GM21723 (cell line): ENCODE results near the gene ZNF446.
"Not testable (repeated sequence)": the region's sequence is repeated elsewhere in the genome, so short reads cannot be mapped to it uniquely, and the experiment has no call there.

Experiments
- ATAC-seq: cut with Tn5 transposase; IDR thresholded peaks from one replicate; pipeline ENCODE4 v1.9.1; 2021; ENCODE audit warnings: mild to moderate bottlenecking, moderate library complexity; ENCODE audit not compliant: unreplicated experiment

Gene ZNF446

GRCh38 chr19:58499021-58499927, 23.1 kb downstream of the ZNF446 start:
- ATAC-seq = peak; percentile 88

- no peak for ATAC-seq
These were observed 24.1 kb downstream of the ZNF446 start for GRCh38 chr19:58500242-58500641.

- not testable (repeated sequence) for ATAC-seq
These were observed 31.6 kb downstream of the ZNF446 start for GRCh38 chr19:58507602-58508223.

- ATAC-seq = no peak
These were observed 33.6 kb downstream of the ZNF446 start for GRCh38 chr19:58509731-58510083.

GRCh38 chr19:58510084-58510862, 34.1 kb downstream of the ZNF446 start:
- ATAC-seq = no peak

GRCh38 chr19:58511353-58512208, 35.4 kb downstream of the ZNF446 start, which contains the start of gene SLC27A5:
SLC27A5 (minus strand) TSS chr19:58511992; CDS start chr19:58511955, 37 bp downstream.
- no peak for ATAC-seq

- ATAC-seq = no peak
These were observed 37.1 kb downstream of the ZNF446 start for GRCh38 chr19:58513213-58513693.

- ATAC-seq = peak; percentile 64
These were observed 37.8 kb downstream of the ZNF446 start for GRCh38 chr19:58513694-58514563.

GRCh38 chr19:58514564-58515022, 38.4 kb downstream of the ZNF446 start:
- no peak for ATAC-seq

- no peak for ATAC-seq
These were observed 39.1 kb downstream of the ZNF446 start for GRCh38 chr19:58515259-58515658.

- no peak for ATAC-seq
These were observed 40.2 kb downstream of the ZNF446 start for GRCh38 chr19:58516246-58516836.

GRCh38 chr19:58516964-58517833, 41.0 kb downstream of the ZNF446 start:
- no peak for ATAC-seq

GRCh38 chr19:58518256-58519086, 42.3 kb downstream of the ZNF446 start:
- no peak for ATAC-seq

- peak; percentile 23 for ATAC-seq
These were observed 42.9 kb downstream of the ZNF446 start for GRCh38 chr19:58519087-58519354.

GRCh38 chr19:58519355-58520256, 43.5 kb downstream of the ZNF446 start, which contains the start of gene ZBTB45:
ZBTB45 (minus strand) TSS chr19:58519810; CDS start chr19:58517673, 2,137 bp downstream.
- peak; percentile 65 for ATAC-seq

GRCh38 chr19:58520257-58520599, 44.1 kb downstream of the ZNF446 start:
- no peak for ATAC-seq
